Stimulated activated CD8-positive, alpha-beta memory T cell treated with anti-CD3 and anti-CD28 coated beads, Interleukin-4, amount 100 ng/mL, for 4 hours (primary cell): ENCODE data around the gene SPDYE3.

Source experiments
- DNase-seq, 2 donors: peaks; one replicate each; pipeline ENCODE4 v3.0.0-alpha.2; 2020; ENCODE audit warnings: low read depth in 2 of 2, low spot score in 1 of 2

Gene SPDYE3

GRCh38 chr7:100369105-100369504 is 61.6 kb downstream of the SPDYE3 start:
- peak in 1 of 2 donors; percentile 20 for DNase-seq

- DNase-seq = no peak
Measured at GRCh38 chr7:100370303-100370702, 62.8 kb downstream of the SPDYE3 start.

- no peak for DNase-seq
Measured at GRCh38 chr7:100370746-100371145, 63.2 kb downstream of the SPDYE3 start.

- DNase-seq = no peak
Measured at GRCh38 chr7:100371561-100372171, 64.2 kb downstream of the SPDYE3 start.
